CD4-positive, alpha-beta T cell treated with Interleukin-17A for 4 hours (primary cell): ENCODE data around the gene GJB6.
"Not testable (repeated sequence)": the region's sequence is repeated elsewhere in the genome, so short reads cannot be mapped to it uniquely, and the experiment has no call there.

Source experiments
- DNase-seq: peaks from one replicate; pipeline ENCODE4 v3.0.0-alpha.2; 2020; ENCODE audit warnings: mixed read lengths

Gene GJB6

GRCh38 chr13:20231839-20232555, at the start of gene GJB6:
Gene GJB6 (minus strand): TSS chr13:20232319. CDS start chr13:20223480, 8,839 bp downstream.
- peak; percentile 36 for DNase-seq

- not testable (repeated sequence) for DNase-seq
Observed at GRCh38 chr13:20276901-20277300, 44.8 kb upstream of the GJB6 start.

- no peak for DNase-seq
Observed at GRCh38 chr13:20274466-20274865, 42.3 kb upstream of the GJB6 start.

GRCh38 chr13:20272588-20273171, 40.6 kb upstream of the GJB6 start:
- no peak for DNase-seq

GRCh38 chr13:20272104-20272503, 40.0 kb upstream of the GJB6 start:
- DNase-seq, result no peak

- no peak for DNase-seq
Observed at GRCh38 chr13:20271441-20271840, 39.3 kb upstream of the GJB6 start.

- no peak for DNase-seq
Observed at GRCh38 chr13:20270163-20270865, 38.2 kb upstream of the GJB6 start.

GRCh38 chr13:20264271-20265018, 32.3 kb upstream of the GJB6 start:
- DNase-seq, result no peak

GRCh38 chr13:20263393-20264044, 31.4 kb upstream of the GJB6 start:
- DNase-seq, result no peak

GRCh38 chr13:20258963-20259288, 26.8 kb upstream of the GJB6 start:
- no peak for DNase-seq

- DNase-seq, result no peak
Observed at GRCh38 chr13:20258208-20258962, 26.3 kb upstream of the GJB6 start.

- DNase-seq, result no peak
Observed at GRCh38 chr13:20254076-20254475, 22.0 kb upstream of the GJB6 start.

GRCh38 chr13:20249913-20250312, 17.8 kb upstream of the GJB6 start:
- DNase-seq, result no peak

GRCh38 chr13:20247963-20248362, 15.8 kb upstream of the GJB6 start:
- DNase-seq, result no peak

GRCh38 chr13:20247403-20247802, 15.3 kb upstream of the GJB6 start:
- no peak for DNase-seq

GRCh38 chr13:20241593-20241992, 9.5 kb upstream of the GJB6 start:
- DNase-seq, result no peak

GRCh38 chr13:20239748-20240147, 7.6 kb upstream of the GJB6 start:
- DNase-seq, result no peak

GRCh38 chr13:20232556-20233277, 598 bp upstream of the GJB6 start:
- no peak for DNase-seq

- peak; percentile 40 for DNase-seq
Observed at GRCh38 chr13:20230913-20231838, 943 bp downstream of the GJB6 start.

GRCh38 chr13:20227730-20228129, 4.4 kb downstream of the GJB6 start:
- DNase-seq, result no peak
